Measurements from ENCODE around the gene TESK2. TPM values are rescaled to one million over a fixed set of nuclear protein-coding genes. Genes with fewer than 3 reads are reported as not detected.

TESK2 gene
- total RNA-seq, 2 experiments from 2014 or later: 4.9 to 6.6 TPM

DNA sequence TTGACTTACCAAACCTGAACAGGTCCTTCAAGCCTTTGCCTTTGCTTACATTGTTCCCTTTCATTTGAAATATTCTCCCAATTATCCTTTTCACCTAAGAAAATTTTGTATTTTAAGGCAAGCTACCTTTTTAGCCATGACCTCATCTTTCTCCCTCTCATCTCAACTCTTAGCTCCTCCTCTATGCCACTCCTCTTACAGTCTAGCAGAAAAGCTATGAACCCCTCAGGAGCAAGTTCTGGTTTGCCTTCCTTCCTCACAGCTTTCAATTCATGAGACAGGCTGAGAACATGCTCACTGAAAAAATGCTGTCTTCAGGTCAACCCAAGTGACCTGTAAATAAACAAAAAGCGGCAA, 142.4 kb downstream of the TESK2 start:
- Histone ChIP-seq H2AFZ (ENCODE audit: low read length) (no peak overlapping the region), H4K20me1 (ENCODE audit: insufficient read depth, low read length) (no peaks in the 10 kb centered on the region), H3K36me3 (ENCODE audit: insufficient read depth, low read length) (peaks cover 37% of the 10 kb centered on the region), H3K4me2 (ENCODE audit: low read length) (no peak overlapping the region), H3K79me2 (ENCODE audit: insufficient read depth, low read depth, low read length) (no peaks in the 10 kb centered on the region), H3K9me3 (ENCODE audit: low read length) (no peaks in the 10 kb centered on the region), H3K4me1 (ENCODE audit: insufficient read depth, low read length, poor library complexity, severe bottlenecking) (no peaks in the 10 kb centered on the region), H3K4me3 (ENCODE audit: low read depth, low read length, poor library complexity, severe bottlenecking) (no peak overlapping the region), H3K9me2 (ENCODE audit: insufficient read depth, low read length) (no peaks in the 10 kb centered on the region), H3K27ac (ENCODE audit: low read depth, low read length, poor library complexity, severe bottlenecking) (no peak overlapping the region)
- CTCF ChIA-PET (ENCODE audit: unreplicated experiment): interaction anchor here (1.1 kb wide), 1 partner anchor 151 kb away, joined by 4 read pairs; the partner anchor contains the start of genes CCDC163 and MMACHC
- intact Hi-C loops (cut with micrococcal nuclease; ENCODE audit: unreplicated experiment): no loop called here
- TF ChIP-seq CTCF (conservative IDR thresholded peaks at IDR 0.05; ENCODE audit: low read length) (no peak), EZH2phosphoT487 (IDR thresholded peaks at IDR 0.05; ENCODE audit: borderline replicate concordance, low read depth, low read length) (no peak)
- POLR2A ChIA-PET: interaction anchor here (0.6 to 2.1 kb wide), 2 partner anchors 8 to 146 kb away, joined by 4 to 13 read pairs; partner anchors contain the start of genes MUTYH and TOE1
- no peak for DNase-seq (ENCODE audit: low spot score)
- BruUV-seq (replicated peaks): no TSS peak

DNA sequence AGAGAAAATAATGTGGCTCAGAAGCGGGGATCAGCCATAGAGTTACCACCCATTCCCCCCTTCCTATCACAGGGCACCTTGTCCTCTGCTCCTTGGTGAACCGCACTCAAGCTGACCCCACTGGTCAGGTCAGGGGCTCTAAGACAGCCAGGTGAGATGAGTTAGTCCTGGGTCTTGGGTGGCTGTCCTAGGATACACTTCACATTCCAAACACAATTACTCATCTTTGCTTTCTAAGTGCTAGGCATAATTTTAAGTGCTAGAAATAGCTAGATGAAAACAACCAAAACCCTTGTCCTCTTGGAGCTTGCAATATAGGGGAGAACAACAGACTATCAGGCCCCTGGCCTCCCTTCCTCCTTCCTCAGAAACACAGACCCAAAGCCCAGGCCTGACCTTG, 142.9 kb downstream of the TESK2 start:
- no TSS peak for BruUV-seq (replicated peaks)
- POLR2A ChIA-PET: interaction anchor here (2.1 kb wide), 1 partner anchor 8 kb away, joined by 13 read pairs; the partner anchor contains the start of genes MUTYH and TOE1
- no peak overlapping the region for H3K4me2 ChIP-seq (ENCODE audit: low read length)

More for the DNA sequence above, 142.9 kb downstream of the TESK2 start:
- H3K27ac ChIP-seq (ENCODE audit: low read depth, low read length, poor library complexity, severe bottlenecking): no peak overlapping the region
- H4K20me1 ChIP-seq (ENCODE audit: insufficient read depth, low read length): no peaks in the 10 kb centered on the region
- H3K4me3 ChIP-seq (ENCODE audit: low read depth, low read length, poor library complexity, severe bottlenecking): no peak overlapping the region
- DNase-seq (ENCODE audit: low spot score): no peak
- intact Hi-C loops (cut with micrococcal nuclease; ENCODE audit: unreplicated experiment): no loop called here
- no peaks in the 10 kb centered on the region for H3K4me1 ChIP-seq (ENCODE audit: insufficient read depth, low read length, poor library complexity, severe bottlenecking)
- no peaks in the 10 kb centered on the region for H3K9me3 ChIP-seq (ENCODE audit: low read length)
- TF ChIP-seq EZH2phosphoT487 (IDR thresholded peaks at IDR 0.05; ENCODE audit: borderline replicate concordance, low read depth, low read length) (no peak), CTCF (conservative IDR thresholded peaks at IDR 0.05; ENCODE audit: low read length) (no peak)
- CTCF ChIA-PET (ENCODE audit: unreplicated experiment): interaction anchor here (0.5 to 1.1 kb wide), 2 partner anchors 128 to 152 kb away, joined by 3 to 4 read pairs; partner anchors contain the start of genes CCDC163 and MMACHC
- no peak overlapping the region for H2AFZ ChIP-seq (ENCODE audit: low read length)
- H3K36me3 ChIP-seq (ENCODE audit: insufficient read depth, low read length): peaks cover 43% of the 10 kb centered on the region
- H3K79me2 ChIP-seq (ENCODE audit: insufficient read depth, low read depth, low read length): no peaks in the 10 kb centered on the region
- no peaks in the 10 kb centered on the region for H3K9me2 ChIP-seq (ENCODE audit: insufficient read depth, low read length)

Measured in OCI-LY7 (cell line).